GM12873 (cell line): ENCODE measurements around the gene GSDMA.

Experiments
- CTCF ChIP-seq: IDR thresholded peaks from 2 replicates; pipeline ENCODE4 v1.5.1; 2012; ENCODE audit warnings: low read depth, mild to moderate bottlenecking, moderate library complexity, low read length, control low read depth; ENCODE audit not compliant: insufficient read depth; ENCODE audit errors: missing control alignments

Gene GSDMA

DNA sequence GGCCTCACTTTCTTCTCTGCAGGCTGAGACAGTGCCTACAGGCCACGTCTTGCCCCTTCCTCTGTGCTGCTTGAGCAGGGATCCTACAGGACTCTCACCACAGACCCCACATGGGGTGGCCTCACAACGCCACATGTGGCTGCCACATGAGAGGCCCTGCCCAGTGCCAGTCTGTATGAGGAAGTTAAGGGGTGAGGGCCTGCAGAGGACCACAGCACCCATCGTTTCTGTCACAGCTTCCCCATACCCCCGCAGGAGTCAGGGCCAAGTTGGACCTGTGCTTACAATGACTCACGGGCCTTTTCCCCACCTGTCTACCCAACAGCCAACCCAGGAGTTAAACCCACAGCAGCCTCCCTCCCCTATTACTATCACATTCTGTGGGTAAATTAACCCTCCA, 41.5 kb upstream of the GSDMA start:
- no peak for TF ChIP-seq CTCF

- no peak for TF ChIP-seq CTCF
Observed at GRCh38 chr17:39922006-39922405, 40.8 kb upstream of the GSDMA start.

- TF ChIP-seq CTCF = no peak
Observed at GRCh38 chr17:39923230-39923629, 39.6 kb upstream of the GSDMA start.

DNA sequence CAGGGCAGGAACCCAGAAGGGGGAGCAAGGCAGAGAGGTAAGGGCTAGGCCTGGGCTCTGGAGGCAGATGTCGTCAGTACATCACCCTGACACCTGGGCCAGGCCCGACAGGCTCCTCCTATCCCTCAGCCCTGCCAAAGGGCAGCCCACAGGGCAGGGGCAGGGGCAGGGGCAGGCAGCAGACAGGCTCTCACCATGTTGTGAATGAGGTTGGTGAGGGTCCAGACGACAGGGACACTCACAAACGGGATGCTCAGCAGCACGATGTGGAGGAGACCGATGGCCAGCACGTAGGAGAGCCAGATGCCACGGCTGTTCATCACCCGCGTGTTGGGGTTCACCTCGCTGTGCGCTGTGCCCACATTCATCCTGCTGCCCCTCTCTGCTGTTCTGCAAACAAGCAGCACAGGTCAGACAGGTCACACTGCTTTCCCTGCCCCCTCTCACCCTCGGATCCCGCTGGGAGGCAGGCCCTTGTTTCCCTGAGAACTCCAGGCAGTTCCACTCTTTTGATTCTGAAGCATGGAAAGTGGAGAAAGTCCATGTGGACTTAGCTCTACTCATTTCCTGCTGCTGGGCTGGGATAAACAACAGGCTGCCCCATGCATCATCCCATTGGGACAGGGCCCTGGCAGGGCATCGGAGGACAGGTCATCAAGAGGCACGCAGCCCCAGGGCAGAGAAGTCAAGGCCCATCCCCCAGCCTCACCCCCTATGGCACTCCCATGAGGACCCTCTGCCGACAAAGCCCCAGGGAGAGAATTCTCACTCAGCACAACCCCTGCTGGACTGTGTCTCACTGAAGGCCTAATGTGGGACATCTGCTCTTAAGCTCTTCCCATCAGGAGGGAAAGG, 38.7 kb upstream of the GSDMA start:
- TF ChIP-seq CTCF = no peak

GRCh38 chr17:39924691-39925055, 38.1 kb upstream of the GSDMA start:
- no peak for TF ChIP-seq CTCF

GRCh38 chr17:39925282-39926134, 37.3 kb upstream of the GSDMA start:
- no peak for TF ChIP-seq CTCF

DNA sequence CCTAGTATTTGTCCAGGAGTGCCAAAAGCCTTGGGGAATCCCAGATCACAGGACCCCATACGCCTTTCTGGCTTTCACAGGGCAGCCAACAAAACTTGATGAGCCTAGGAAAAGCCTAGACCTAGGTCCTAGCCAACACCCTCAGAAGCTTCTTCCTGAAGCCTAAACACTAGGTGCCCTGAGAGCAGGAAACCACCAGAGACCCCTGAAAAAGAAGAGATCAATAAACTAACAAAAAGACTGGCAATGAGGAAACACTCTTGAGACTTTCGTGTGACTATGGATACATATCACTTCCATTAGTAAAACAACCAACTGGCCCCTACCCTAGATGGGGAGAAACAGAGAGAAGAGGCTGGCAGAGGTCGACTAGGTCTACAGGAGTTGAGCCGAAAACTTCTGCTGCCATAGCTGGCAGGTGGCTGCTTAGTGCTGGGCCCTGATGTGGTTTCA, 36.6 kb upstream of the GSDMA start:
- TF ChIP-seq CTCF = no peak
